Panc1 (cell line): ENCODE results near the gene PTPRE.

Source experiments
- POLR2AphosphoS5 ChIP-seq: IDR thresholded peaks from 2 replicates; pipeline ENCODE4 v1.6.1; 2012; ENCODE audit warnings: mild to moderate bottlenecking, low read depth, low read length, moderate library complexity
- SIN3A ChIP-seq: IDR thresholded peaks from 2 replicates; pipeline ENCODE4 v1.6.1; 2012; ENCODE audit warnings: low read depth, mild to moderate bottlenecking, low read length, moderate library complexity, borderline replicate concordance; ENCODE audit not compliant: insufficient read depth
- TF ChIP-seq, protein P1 (sequence below): fragments of 450-650 bp; IDR thresholded peaks from 2 replicates; pipeline ENCODE4 v1.5.1; 2017; ENCODE audit warnings: mild to moderate bottlenecking

DNA sequence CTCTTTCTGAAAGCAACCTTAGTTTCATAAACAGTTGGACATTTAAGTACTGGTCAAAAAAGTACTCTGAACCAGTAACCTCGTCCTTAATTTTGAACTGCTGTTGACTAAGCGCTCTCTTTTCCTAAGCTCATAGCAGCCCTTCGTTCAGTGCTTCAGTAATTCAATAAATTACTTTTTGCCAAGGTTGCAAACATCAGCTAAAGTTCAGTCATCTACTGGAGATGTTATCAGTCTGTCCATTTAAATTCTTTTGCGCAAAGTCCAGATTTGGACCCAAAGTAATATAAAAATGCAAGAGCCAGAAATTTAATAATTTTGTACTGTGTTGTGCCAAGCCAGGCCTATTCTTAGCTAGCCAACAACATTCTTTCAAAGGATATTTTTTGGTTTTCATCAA is 8.4 kb downstream of the PTPRE start:
- TF ChIP-seq, protein P1, sequence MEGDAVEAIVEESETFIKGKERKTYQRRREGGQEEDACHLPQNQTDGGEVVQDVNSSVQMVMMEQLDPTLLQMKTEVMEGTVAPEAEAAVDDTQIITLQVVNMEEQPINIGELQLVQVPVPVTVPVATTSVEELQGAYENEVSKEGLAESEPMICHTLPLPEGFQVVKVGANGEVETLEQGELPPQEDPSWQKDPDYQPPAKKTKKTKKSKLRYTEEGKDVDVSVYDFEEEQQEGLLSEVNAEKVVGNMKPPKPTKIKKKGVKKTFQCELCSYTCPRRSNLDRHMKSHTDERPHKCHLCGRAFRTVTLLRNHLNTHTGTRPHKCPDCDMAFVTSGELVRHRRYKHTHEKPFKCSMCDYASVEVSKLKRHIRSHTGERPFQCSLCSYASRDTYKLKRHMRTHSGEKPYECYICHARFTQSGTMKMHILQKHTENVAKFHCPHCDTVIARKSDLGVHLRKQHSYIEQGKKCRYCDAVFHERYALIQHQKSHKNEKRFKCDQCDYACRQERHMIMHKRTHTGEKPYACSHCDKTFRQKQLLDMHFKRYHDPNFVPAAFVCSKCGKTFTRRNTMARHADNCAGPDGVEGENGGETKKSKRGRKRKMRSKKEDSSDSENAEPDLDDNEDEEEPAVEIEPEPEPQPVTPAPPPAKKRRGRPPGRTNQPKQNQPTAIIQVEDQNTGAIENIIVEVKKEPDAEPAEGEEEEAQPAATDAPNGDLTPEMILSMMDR: no peak
- TF ChIP-seq SIN3A (no peak), POLR2AphosphoS5 (no peak)
